ENCODE results near the gene ATF7IP2. TPM values are rescaled to one million over a fixed set of nuclear protein-coding genes. Genes with fewer than 3 reads are reported as not detected.

Gene ATF7IP2
- total and polyA plus RNA-seq, 2 of the 13 experiments (the other 11 are each of a cell fraction or from before 2014, with no cell fraction given), result 117 to 217 TPM

DNA sequence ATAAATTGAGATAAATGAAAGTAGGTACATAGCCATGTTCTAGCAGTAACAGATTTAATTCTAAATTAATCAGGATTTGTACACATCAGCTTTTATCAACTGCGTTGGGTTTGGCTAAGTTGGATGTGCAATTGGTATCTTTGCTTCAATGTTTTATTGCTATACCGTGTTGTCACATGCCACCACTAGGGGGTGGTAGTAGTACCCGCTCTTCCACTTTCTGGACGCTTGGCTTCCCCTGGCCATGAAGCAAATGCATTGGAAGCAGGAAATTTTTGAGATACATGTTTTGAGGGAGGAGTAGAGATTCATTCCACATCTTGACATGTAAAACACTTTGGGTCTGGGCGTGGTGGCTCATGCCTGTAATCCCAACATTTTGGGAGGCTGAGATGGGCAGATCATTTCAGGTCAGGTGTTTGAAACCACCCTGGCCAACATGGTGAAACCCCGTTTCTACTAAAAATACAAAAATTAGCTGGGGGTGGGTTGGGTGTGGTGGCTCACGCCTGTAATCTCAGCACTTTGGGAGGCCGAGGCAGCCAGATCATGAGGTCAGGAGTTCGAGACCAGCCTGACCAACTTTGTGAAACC, 135.9 kb downstream of the ATF7IP2 start:
- intact Hi-C loops (cut with micrococcal nuclease; ENCODE audit: unreplicated experiment) (loop anchor here (1.0 to 5.0 kb wide), 4 partner anchors 41 to 401 kb away; partner anchors contain the start of gene EMP2), in situ Hi-C loops (cut with HindIII; ENCODE audit: extremely low pct_ligation_motif_present, low pct_unique_long_range_greater_than_20kb) (no loop called here)
- peak; percentile 42 for ATAC-seq
- no peaks in the 10 kb centered on the region for H3K79me2 ChIP-seq (ENCODE audit: insufficient read depth, low read length)
- peaks cover 27% of the 10 kb centered on the region for H3K4me1 ChIP-seq (ENCODE audit: insufficient read depth, low read length)
- H3K9me3 ChIP-seq (ENCODE audit: low read length), result no peaks in the 10 kb centered on the region
- ChIA-PET POLR2A (interaction anchor here (0.9 to 2.5 kb wide), 4 partner anchors 57 to 222 kb away, joined by 3 to 30 read pairs (median 7); partner anchors contain the start of gene NUBP1), CTCF (ENCODE audit: low intra/inter-chr PET ratio, low total read pairs) (interaction anchor here (1.3 to 2.6 kb wide), 3 partner anchors 57 to 216 kb away, joined by 3 to 33 read pairs (median 4); no protein-coding TSS in a partner anchor)
- H3K27me3 ChIP-seq (ENCODE audit: control insufficient read depth in 1 of 2, insufficient read depth in 2 of 2, low read length in 2 of 2), result no peaks in the 10 kb centered on the region
- H3K4me3 ChIP-seq (replicated peaks in 1 of 3; ENCODE audit: insufficient read depth in 1 of 3, low read depth in 2 of 3, low read length in 3 of 3), result no peak overlapping the region
- peak; percentile 79 for DNase-seq (ENCODE audit: low spot score)
- no peaks in the 10 kb centered on the region for H4K20me1 ChIP-seq (ENCODE audit: insufficient read depth, low read length)
- H3K36me3 ChIP-seq (replicated peaks in 1 of 2; ENCODE audit: control insufficient read depth in 1 of 2, insufficient read depth in 2 of 2, low read length in 2 of 2), result no peaks in the 10 kb centered on the region
- H3K27ac ChIP-seq (ENCODE audit: extremely low read length, insufficient read depth, low read length), result no peak overlapping the region
- no peak overlapping the region for H3K9ac ChIP-seq (ENCODE audit: insufficient read depth, low read depth, low read length)
- no peak overlapping the region for H3K4me2 ChIP-seq (ENCODE audit: low read depth, low read length)
- H2AFZ ChIP-seq (ENCODE audit: low read length), result no peak overlapping the region
- FAIRE-seq, result peak; percentile 83
- WGBS (ENCODE audit: low lambda C conversion rate), result 48% methylated on average over 9 of the region's 9 CpGs
- no TSS peak for BruUV-seq (replicated peaks)
- TF ChIP-seq ZNF772 (CRISPR knock-in tag; IDR thresholded peaks at IDR 0.05) (no peak), ZBTB3 (CRISPR knock-in tag; IDR thresholded peaks at IDR 0.05; ENCODE audit: borderline replicate concordance, low read depth) (no peak), POLR2A (IDR thresholded peaks at IDR 0.05; ENCODE audit: insufficient read depth in 1 of 2, low read depth in 2 of 2, low read length in 2 of 2) (no peak), NFIB (CRISPR knock-in tag; IDR thresholded peaks at IDR 0.05; ENCODE audit: borderline replicate concordance) (no peak), ZNF780A (CRISPR knock-in tag; IDR thresholded peaks at IDR 0.05) (no peak), RFX5 (IDR thresholded peaks at IDR 0.05; ENCODE audit: low read depth, low read length) (no peak), HMG20B (CRISPR knock-in tag; conservative IDR thresholded peaks at IDR 0.05) (no peak), ZBTB7A (CRISPR knock-in tag; IDR thresholded peaks at IDR 0.05) (no peak), MBNL3 (CRISPR knock-in tag; conservative IDR thresholded peaks at IDR 0.05) (no peak), CAMTA2 (CRISPR knock-in tag; IDR thresholded peaks at IDR 0.05; ENCODE audit: borderline replicate concordance) (no peak), SP1 (IDR thresholded peaks at IDR 0.05) (no peak), SP1 (CRISPR knock-in tag; IDR thresholded peaks at IDR 0.05) (no peak), TBP (CRISPR knock-in tag; IDR thresholded peaks at IDR 0.05) (no peak), KLF12 (CRISPR knock-in tag; IDR thresholded peaks at IDR 0.05; ENCODE audit: borderline replicate concordance) (no peak), ZNF383 (CRISPR knock-in tag; IDR thresholded peaks at IDR 0.05; ENCODE audit: borderline replicate concordance) (no peak)
- TF ChIP-seq, protein P1, sequence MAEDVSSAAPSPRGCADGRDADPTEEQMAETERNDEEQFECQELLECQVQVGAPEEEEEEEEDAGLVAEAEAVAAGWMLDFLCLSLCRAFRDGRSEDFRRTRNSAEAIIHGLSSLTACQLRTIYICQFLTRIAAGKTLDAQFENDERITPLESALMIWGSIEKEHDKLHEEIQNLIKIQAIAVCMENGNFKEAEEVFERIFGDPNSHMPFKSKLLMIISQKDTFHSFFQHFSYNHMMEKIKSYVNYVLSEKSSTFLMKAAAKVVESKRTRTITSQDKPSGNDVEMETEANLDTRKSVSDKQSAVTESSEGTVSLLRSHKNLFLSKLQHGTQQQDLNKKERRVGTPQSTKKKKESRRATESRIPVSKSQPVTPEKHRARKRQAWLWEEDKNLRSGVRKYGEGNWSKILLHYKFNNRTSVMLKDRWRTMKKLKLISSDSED (CRISPR knock-in tag; IDR thresholded peaks at IDR 0.05), result no peak
- TF ChIP-seq, protein P2, sequence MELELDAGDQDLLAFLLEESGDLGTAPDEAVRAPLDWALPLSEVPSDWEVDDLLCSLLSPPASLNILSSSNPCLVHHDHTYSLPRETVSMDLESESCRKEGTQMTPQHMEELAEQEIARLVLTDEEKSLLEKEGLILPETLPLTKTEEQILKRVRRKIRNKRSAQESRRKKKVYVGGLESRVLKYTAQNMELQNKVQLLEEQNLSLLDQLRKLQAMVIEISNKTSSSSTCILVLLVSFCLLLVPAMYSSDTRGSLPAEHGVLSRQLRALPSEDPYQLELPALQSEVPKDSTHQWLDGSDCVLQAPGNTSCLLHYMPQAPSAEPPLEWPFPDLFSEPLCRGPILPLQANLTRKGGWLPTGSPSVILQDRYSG (CRISPR knock-in tag; IDR thresholded peaks at IDR 0.05), result no peak
- TF ChIP-seq, protein P3, sequence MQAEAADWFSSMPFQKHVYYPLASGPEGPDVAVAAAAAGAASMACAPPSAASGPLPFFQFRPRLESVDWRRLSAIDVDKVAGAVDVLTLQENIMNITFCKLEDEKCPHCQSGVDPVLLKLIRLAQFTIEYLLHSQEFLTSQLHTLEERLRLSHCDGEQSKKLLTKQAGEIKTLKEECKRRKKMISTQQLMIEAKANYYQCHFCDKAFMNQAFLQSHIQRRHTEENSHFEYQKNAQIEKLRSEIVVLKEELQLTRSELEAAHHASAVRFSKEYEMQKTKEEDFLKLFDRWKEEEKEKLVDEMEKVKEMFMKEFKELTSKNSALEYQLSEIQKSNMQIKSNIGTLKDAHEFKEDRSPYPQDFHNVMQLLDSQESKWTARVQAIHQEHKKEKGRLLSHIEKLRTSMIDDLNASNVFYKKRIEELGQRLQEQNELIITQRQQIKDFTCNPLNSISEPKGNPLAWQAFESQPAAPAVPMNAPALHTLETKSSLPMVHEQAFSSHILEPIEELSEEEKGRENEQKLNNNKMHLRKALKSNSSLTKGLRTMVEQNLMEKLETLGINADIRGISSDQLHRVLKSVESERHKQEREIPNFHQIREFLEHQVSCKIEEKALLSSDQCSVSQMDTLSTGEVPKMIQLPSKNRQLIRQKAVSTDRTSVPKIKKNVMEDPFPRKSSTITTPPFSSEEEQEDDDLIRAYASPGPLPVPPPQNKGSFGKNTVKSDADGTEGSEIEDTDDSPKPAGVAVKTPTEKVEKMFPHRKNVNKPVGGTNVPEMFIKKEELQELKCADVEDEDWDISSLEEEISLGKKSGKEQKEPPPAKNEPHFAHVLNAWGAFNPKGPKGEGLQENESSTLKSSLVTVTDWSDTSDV (CRISPR knock-in tag; IDR thresholded peaks at IDR 0.05), result no peak
- TF ChIP-seq, protein P4, sequence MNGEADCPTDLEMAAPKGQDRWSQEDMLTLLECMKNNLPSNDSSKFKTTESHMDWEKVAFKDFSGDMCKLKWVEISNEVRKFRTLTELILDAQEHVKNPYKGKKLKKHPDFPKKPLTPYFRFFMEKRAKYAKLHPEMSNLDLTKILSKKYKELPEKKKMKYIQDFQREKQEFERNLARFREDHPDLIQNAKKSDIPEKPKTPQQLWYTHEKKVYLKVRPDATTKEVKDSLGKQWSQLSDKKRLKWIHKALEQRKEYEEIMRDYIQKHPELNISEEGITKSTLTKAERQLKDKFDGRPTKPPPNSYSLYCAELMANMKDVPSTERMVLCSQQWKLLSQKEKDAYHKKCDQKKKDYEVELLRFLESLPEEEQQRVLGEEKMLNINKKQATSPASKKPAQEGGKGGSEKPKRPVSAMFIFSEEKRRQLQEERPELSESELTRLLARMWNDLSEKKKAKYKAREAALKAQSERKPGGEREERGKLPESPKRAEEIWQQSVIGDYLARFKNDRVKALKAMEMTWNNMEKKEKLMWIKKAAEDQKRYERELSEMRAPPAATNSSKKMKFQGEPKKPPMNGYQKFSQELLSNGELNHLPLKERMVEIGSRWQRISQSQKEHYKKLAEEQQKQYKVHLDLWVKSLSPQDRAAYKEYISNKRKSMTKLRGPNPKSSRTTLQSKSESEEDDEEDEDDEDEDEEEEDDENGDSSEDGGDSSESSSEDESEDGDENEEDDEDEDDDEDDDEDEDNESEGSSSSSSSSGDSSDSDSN (CRISPR knock-in tag; IDR thresholded peaks at IDR 0.05), result no peak
